ENCODE results near the gene XRN2. TPM values are rescaled to one million over a fixed set of nuclear protein-coding genes. Genes with fewer than 3 reads are reported as not detected.

XRN2 gene
- total RNA-seq, 1 donor from 2014 or later, result 46.4 TPM

DNA sequence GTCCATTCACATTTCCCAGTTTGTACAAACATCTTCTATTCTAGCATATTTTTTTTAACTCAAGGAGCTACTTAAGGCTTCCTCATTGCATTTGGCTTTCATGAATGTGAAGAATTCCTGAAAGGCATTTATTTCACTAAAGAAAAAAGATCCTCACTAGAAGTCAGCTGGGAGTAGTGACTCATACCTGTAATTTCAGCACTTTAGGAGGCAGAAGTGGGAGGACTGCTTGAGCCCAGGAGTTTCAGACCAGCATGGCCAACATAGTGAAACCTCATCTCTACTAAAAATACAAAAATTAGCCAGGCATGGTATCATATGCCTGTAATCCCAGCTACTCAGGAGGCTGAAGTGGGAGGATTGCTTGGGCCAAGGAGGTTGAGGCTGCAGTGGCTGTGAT lies 30.9 kb upstream of the XRN2 start:
- TF ChIP-seq POLR2AphosphoS5 (IDR thresholded peaks at IDR 0.05; ENCODE audit: insufficient read depth in 1 of 2, low read depth in 1 of 2) (no peak), POLR2A (IDR thresholded peaks at IDR 0.05) (no peak)
- TF ChIP-seq, protein P1, sequence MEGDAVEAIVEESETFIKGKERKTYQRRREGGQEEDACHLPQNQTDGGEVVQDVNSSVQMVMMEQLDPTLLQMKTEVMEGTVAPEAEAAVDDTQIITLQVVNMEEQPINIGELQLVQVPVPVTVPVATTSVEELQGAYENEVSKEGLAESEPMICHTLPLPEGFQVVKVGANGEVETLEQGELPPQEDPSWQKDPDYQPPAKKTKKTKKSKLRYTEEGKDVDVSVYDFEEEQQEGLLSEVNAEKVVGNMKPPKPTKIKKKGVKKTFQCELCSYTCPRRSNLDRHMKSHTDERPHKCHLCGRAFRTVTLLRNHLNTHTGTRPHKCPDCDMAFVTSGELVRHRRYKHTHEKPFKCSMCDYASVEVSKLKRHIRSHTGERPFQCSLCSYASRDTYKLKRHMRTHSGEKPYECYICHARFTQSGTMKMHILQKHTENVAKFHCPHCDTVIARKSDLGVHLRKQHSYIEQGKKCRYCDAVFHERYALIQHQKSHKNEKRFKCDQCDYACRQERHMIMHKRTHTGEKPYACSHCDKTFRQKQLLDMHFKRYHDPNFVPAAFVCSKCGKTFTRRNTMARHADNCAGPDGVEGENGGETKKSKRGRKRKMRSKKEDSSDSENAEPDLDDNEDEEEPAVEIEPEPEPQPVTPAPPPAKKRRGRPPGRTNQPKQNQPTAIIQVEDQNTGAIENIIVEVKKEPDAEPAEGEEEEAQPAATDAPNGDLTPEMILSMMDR (IDR thresholded peaks at IDR 0.05), result no peak
- H3K36me3 ChIP-seq, result no peaks in the 10 kb centered on the region
- H3K27ac ChIP-seq, result no peak overlapping the region
- intact Hi-C loops (cut with DNase I), result no loop called here
- H3K27me3 ChIP-seq, result no peaks in the 10 kb centered on the region
- H3K9me3 ChIP-seq, result no peaks in the 10 kb centered on the region
- no peaks in the 10 kb centered on the region for H3K4me1 ChIP-seq
- no peak for DNase-seq (ENCODE audit: extremely low spot score in 2 of 2)
- H3K4me3 ChIP-seq, result no peak overlapping the region

DNA sequence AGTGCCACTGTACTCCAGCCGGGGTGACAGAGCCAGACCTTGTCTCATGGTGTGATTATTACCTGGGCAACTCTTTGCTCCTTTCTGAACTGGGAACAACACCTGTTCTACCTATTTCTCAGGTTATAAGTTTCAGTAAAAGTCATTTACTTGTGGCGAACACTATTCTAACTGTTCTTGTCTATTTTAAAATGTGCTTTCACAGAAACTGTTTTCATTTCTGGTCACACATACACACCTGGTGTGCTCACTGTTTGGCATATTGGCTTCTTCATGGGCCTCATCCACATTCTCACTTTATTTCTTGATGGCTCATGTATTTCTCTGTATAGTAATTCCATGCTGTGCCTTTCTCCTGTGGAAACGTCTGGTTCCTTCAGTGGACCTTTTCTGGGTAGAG lies 30.5 kb upstream of the XRN2 start:
- Histone ChIP-seq H3K4me3 (no peak overlapping the region), H3K27ac (no peak overlapping the region), H3K27me3 (no peaks in the 10 kb centered on the region), H3K4me1 (no peaks in the 10 kb centered on the region), H3K36me3 (no peaks in the 10 kb centered on the region), H3K9me3 (no peaks in the 10 kb centered on the region)
- intact Hi-C loops (cut with DNase I), result no loop called here
- TF ChIP-seq POLR2AphosphoS5 (IDR thresholded peaks at IDR 0.05; ENCODE audit: insufficient read depth in 1 of 2, low read depth in 1 of 2) (no peak), POLR2A (IDR thresholded peaks at IDR 0.05) (no peak)
- TF ChIP-seq, protein P1 (IDR thresholded peaks at IDR 0.05), result no peak
- DNase-seq (ENCODE audit: extremely low spot score in 2 of 2), result no peak

DNA sequence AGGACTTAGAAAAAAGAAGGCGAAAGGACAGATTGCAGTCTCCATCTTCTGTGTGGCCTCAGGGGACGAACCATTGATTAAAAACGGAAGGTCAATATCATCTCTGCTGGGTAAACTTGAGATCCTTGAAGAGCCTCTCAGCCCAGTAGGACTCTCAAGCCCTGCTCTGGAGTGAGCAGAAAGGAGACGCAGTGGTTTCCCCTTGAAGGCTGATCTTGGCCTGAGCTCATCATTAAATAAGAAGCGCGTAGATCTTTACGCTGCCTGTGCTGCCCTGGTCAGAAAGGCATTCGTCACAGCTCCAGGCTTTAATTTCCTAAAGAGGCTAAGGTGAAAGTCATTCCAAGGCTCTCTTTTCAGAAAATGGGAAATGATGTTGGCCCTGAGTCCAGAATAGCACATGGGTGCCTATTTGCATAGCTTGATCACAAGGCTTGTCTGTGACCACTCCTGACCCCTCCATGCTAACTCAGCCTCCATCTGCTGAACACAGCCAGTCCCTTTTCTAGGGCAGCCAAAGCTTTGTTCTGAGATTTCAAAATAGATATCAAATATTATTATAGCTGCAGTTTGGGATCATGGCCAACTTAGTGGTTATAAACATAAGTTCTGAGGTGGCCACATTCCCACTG lies 29.3 kb upstream of the XRN2 start:
- intact Hi-C loops (cut with DNase I), result no loop called here
- Histone ChIP-seq H3K4me1 (no peaks in the 10 kb centered on the region), H3K27me3 (no peaks in the 10 kb centered on the region), H3K36me3 (no peaks in the 10 kb centered on the region), H3K27ac (no peak overlapping the region), H3K9me3 (no peaks in the 10 kb centered on the region), H3K4me3 (no peak overlapping the region)
- TF ChIP-seq, protein P1 (IDR thresholded peaks at IDR 0.05), result no peak
- TF ChIP-seq POLR2A (IDR thresholded peaks at IDR 0.05) (no peak), POLR2AphosphoS5 (IDR thresholded peaks at IDR 0.05; ENCODE audit: insufficient read depth in 1 of 2, low read depth in 1 of 2) (no peak)
- no peak for DNase-seq (ENCODE audit: extremely low spot score in 2 of 2)

DNA sequence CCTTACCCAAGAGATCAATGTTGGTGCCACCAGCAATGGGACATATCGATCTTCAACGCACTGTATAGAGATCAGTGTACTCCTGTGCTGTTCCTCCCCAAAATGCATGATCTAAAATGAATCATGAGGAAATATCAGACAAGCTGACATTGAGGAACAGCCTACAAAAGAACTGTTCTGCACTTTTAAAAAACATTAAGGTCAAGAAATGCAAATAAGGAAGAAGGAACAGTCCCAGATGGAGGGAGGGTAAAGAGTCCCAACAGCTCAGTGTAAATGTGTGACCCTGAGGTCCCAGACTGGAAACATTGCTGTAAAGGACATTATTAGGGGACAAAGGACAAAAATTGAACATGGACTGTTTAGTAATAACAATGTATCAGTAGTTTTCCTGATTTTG lies 24.3 kb upstream of the XRN2 start:
- TF ChIP-seq POLR2A (IDR thresholded peaks at IDR 0.05), result no peak
- no peak for TF ChIP-seq POLR2AphosphoS5 (IDR thresholded peaks at IDR 0.05; ENCODE audit: insufficient read depth in 1 of 2, low read depth in 1 of 2)
- TF ChIP-seq, protein P1 (IDR thresholded peaks at IDR 0.05), result no peak
- no peak for DNase-seq (ENCODE audit: extremely low spot score in 2 of 2)
- H3K27me3 ChIP-seq, result no peaks in the 10 kb centered on the region
- no peaks in the 10 kb centered on the region for H3K9me3 ChIP-seq
- H3K4me1 ChIP-seq, result no peaks in the 10 kb centered on the region
- intact Hi-C loops (cut with DNase I), result no loop called here
- no peak overlapping the region for H3K4me3 ChIP-seq
- no peak overlapping the region for H3K27ac ChIP-seq
- H3K36me3 ChIP-seq, result no peaks in the 10 kb centered on the region

DNA sequence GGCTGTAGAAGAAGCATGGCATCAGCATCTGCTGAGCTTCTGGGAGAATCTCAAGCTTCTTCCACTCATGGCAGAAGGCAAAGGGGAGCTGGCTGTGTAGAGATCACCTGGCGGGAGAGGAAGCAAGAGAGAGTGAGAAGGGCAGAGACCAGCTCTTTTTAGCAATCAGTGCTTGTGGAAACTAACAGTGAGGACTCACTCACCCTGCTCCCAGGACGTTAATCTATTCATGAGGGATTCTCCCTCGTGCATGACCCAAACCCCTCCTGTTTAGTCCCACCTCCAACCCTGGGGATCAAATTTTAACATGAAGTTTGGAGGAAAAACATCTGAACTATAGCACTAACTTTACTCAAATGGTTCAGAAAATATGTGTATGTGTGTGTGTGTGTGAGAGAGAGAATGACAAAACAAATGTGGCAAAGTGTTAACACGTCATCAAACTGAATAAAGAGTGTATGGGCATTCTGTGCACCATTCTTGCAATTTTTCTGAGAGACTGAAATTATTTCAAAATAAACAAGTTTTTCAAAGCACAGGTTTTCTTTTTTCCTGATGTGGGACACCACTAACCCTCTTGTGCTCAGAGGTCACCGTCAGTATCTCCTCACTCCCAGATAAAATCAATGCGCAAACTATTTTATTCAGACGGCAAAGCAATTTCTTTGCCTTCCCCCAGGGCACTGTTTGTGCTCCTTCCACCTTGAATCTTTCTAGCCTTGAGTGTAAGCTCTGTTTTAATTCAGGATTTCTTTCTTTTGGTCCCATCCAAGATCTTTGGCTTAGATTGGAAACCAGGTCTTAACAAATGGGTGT lies 23.2 kb upstream of the XRN2 start:
- no peaks in the 10 kb centered on the region for H3K36me3 ChIP-seq
- no peak overlapping the region for H3K4me3 ChIP-seq
- no peak for DNase-seq (ENCODE audit: extremely low spot score in 2 of 2)
- no peak for TF ChIP-seq POLR2A (IDR thresholded peaks at IDR 0.05)
- no peak for TF ChIP-seq POLR2AphosphoS5 (IDR thresholded peaks at IDR 0.05; ENCODE audit: insufficient read depth in 1 of 2, low read depth in 1 of 2)
- TF ChIP-seq, protein P1 (IDR thresholded peaks at IDR 0.05), result no peak
- intact Hi-C loops (cut with DNase I), result no loop called here
- no peaks in the 10 kb centered on the region for H3K27me3 ChIP-seq
- H3K4me1 ChIP-seq, result no peaks in the 10 kb centered on the region
- no peaks in the 10 kb centered on the region for H3K9me3 ChIP-seq
- H3K27ac ChIP-seq, result no peak overlapping the region
